GM18508 (cell line): Measurements from ENCODE around the gene TRPM7.
"Not testable (repeated sequence)": the region's sequence is repeated elsewhere in the genome, so short reads cannot be mapped to it uniquely, and the experiment has no call there.

Experiments
- ATAC-seq: cut with Tn5 transposase; IDR thresholded peaks from one replicate; pipeline ENCODE4 v1.9.1; 2021; ENCODE audit warnings: moderate number of reproducible peaks; ENCODE audit not compliant: insufficient read depth, unreplicated experiment

TRPM7 gene

DNA sequence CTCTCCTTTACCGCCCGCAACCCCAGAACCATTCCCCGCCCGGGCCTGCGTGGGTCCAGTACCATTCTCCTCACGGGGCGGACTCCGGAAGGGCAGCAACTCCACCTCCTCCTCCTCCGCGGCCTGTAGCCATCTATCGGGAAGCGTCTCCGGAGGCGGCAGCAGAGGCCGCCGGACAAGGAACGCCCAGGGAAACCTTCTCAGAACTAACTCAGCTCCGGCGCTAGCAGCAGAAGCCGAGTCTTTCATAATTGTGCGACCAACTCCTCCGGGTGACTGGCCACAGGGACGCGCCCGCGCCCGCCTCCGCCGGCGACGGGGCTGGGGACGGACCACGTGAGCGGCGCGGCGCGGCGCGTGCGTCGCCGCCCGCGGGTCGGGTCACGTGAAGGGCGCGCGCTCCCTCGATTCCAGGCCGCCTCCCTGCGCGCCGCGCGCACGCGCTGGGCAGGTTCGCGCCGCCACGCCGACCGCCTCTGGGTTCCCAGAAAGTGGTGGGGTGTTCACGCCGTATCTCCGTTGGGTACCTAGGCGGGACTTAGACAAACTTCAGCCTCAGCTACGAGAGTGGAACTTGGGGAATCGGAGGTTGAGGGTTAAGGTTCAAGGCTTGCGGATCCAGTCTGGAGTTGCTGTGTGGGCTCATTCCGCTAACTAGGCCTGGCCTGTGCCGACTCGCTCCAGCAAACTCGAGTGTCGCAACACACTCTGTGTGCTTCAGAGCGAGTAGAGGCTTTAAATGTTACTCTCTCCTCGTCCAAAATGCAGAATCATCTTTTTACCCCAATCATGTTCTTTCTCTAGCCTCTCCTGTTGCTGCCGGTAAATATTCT lies at the start of gene TRPM7:
TRPM7 (minus strand) TSS at position 329 of the 833 bp plus-strand sequence; CDS start at position 65, 264 bp downstream.
- ATAC-seq = peak; percentile 41

DNA sequence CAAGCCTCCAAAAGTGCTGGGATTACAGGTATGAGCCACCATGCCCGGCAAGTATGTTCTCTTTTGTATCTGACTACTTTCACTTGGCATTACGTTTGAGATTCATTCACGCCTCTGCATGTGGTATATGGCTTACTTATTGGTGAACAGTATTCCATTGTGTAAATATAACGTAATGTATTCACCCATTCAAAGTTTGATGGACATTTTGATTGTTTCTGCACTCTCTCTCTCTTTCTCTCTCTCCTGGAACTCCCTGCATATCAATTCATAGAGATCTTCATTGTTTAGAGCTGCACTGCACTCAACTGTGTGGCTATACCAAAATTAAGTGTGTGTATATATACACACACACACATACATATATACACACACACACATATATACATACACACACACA lies 48.6 kb upstream of the TRPM7 start:
- no peak for ATAC-seq

DNA sequence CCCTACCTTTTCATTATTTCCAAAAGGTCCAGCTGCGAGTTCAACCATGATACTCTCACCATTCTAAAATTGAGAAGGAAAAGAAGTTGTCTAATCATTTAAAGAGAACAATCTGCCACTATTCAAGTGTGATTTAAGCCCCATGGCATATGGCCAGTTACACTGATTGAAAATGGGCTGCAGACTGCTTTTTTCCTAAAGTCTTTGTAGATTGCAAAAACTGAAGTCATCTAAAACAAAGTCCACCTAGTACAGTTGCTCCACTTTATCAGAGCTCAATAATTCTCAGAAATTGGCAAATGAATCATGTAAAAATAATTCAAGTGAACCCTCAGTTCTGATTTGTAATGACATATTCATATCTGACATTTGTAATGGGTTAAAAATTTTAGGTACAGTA lies 39.7 kb upstream of the TRPM7 start:
- no peak for ATAC-seq

DNA sequence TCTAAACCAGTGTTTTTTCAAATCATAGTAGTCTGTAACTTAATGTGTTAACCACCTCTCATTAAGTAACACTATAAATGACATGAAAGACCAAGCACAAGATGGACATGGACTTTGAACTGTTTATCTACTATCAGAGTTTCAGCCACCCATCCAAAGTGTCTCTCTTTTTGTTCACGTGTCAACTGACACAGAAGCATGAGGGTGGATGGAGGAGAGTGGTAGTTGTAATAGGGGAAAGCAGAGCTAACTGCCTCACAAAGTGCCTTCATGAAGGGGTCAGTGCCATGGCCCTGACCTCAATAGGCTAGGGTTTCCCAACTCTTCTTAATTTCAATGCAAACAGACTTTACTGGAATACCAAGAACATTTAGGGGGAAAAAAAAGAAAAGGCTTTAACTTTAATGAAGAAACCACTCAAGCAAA lies 32.1 kb upstream of the TRPM7 start:
- ATAC-seq = no peak

- ATAC-seq = no peak
Observed at GRCh38 chr15:50712018-50712417, 25.4 kb upstream of the TRPM7 start.

- no peak for ATAC-seq
Observed at GRCh38 chr15:50710585-50710984, 24.0 kb upstream of the TRPM7 start.

- no peak for ATAC-seq
Observed at GRCh38 chr15:50707878-50708427, 21.4 kb upstream of the TRPM7 start.

GRCh38 chr15:50702762-50703334 lies 16.3 kb upstream of the TRPM7 start:
- no peak for ATAC-seq

GRCh38 chr15:50698101-50698500 lies 11.5 kb upstream of the TRPM7 start:
- no peak for ATAC-seq

- no peak for ATAC-seq
Observed at GRCh38 chr15:50697109-50697797, 10.7 kb upstream of the TRPM7 start.

GRCh38 chr15:50694634-50695165 lies 8.1 kb upstream of the TRPM7 start:
- not testable (repeated sequence) for ATAC-seq

DNA sequence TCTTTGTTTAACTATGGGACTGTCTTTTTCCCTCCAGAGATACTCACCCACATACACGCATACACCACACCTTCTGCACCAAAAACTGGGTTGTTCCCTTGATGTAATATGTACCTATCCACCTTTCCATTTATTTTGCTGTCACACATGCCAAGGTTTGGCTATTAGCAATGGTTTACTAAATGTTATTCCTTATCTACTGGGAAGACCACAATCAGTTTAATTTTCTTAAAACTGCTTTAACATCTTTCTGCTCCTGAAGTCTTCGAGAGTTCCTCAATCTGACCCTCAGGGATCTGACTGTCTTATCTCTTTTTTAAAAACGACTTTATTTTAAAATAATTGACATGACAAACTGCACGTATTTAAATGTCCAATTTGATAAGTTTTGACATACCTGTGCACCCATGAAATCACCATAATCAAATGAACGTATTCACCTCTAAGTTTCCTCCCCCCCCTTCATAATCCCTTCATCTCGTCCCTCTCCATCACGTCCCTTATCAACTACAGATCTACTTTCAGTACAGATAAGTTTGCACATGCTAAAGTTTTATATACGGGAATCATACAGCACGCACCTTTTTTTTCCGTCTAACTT lies 805 bp upstream of the TRPM7 start:
- no peak for ATAC-seq

DNA sequence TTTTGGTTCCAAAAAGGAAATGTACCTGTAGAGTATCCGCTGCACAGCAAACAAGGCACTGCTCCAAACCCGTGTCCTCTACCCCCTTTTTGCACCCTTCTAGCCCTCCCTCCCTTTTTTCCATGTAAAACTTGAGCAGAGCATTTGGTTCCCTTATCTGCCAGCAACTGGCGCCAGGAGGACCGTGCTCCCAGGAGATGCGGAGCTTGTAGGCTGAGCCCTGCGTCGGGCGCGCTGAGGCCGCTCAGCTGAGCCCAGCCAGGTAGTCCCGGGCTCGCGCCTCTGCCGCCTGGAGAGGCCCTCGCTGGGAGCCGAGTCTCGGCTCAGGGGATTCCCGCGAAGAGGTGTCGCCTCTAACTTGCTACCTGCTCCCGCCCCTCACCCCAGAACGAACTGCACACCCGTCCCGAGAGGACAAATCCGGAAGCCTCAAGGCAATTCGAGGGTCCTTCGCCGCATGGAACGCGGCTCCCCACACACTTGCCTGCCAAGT lies 575 bp downstream of the TRPM7 start:
- peak; percentile 35 for ATAC-seq

DNA sequence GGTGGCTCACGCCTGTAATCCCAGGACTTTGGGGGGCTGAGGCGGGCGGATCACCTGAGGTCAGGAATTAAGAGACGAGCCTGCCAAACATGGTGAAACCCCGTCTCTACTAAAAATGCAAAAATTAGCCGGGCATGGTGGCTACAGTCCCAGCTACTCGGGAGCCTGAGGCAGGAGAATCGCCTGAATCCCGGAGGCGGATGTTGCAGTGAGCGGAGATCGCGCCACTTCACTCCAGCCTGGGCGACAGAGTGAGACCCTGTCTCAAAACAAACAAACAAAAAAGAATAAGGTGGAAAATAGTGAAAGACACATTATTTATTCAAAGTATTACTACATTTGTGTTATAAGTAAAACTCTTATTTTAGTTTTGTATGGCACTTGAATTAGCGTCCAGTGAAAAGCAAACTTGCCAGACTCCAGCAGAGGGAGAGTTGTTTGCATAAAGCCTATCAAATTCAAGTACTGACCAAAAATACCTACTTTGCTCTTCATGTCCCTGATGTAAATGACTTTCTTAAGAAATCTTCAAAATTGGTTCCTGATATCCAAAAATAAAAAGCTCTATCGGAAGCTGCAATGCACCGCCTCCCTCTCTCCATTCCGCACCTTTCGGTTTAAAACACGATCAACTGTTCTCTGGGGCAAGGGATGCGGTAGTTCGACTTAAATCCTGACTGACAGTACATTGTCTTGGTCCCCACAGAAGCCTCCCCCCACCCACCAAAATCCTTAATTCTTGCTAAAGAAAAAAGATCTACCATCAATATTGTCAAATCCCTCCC lies 1.2 kb downstream of the TRPM7 start:
- ATAC-seq = no peak

- ATAC-seq = no peak
Observed at GRCh38 chr15:50681467-50681866, 5.1 kb downstream of the TRPM7 start.

DNA sequence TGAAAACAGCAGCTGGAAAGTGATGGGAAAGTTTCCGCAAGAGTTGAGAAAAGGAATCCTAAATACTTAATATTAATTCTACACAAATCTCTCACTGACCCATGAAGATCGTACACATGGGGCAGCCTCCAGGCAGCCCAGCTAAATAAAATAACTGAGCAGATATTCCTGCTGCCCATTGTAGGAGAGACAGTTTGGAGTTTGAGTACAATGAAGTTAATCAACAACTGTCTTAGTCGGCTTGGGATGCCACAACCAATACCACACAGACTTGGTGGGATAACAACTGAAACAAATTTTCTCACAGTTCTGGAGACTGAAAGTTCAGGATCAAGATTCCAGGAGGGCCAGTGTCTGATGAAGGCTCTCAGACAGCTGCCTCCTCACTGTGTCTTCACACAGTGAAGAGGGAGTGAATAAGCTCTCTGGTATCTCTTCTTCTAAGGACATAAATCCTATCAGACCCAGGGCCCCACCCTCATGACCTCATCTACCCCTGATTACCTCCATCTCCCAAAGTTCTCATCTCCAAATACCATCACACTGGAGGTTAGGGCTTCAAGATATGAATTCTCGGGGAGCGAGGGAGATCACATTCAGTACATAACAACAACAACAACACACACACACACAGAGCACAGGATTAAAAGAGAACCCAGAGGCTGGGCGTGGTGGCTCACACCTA lies 9.7 kb downstream of the TRPM7 start:
- ATAC-seq = no peak

GRCh38 chr15:50675535-50676144 lies 11.0 kb downstream of the TRPM7 start:
- ATAC-seq = no peak

DNA sequence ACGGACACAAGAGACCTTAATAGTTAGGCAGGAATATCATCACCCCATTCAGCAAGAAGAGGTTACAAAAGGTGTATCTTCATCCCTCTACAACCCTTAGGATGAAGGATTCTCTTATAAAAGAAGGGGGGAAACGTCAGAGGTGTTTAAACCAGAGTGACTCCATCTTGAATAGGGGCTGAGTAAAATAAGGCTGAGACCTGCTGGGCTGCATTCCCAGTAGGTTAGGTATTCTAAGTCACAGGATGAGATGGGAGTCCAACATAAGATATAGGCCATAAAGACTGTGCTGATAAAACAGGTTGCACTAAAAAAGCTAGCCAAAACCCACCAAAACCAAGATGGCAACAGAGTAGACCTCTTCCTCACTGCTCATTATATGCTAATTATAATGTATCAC lies 16.5 kb downstream of the TRPM7 start:
- ATAC-seq = no peak
